AG04449 (cell line): ENCODE data around the gene FBXO3.
A peak's percentile ranks its signal among the peaks of the same experiment; 100 is the strongest.
"Not testable (repeated sequence)": the region's sequence is repeated elsewhere in the genome, so short reads cannot be mapped to it uniquely, and the experiment has no call there.

Experiments used
- CTCF ChIA-PET: fragments of 350-600 bp; formaldehyde crosslinking; extraction: SDS; loops from one replicate; lab custom pipeline; 2021; ENCODE audit warnings: antibody characterized with exemption; lab: Yijun Ruan, JAX
- POLR2A ChIA-PET: fragments of 400-600, 350-600 bp; formaldehyde crosslinking; extraction: SDS; loops from one replicate; lab custom pipeline; 2020; ENCODE audit warnings: antibody characterized with exemption, inconsistent platforms; lab: Yijun Ruan, JAX
- DNase-seq: peaks from one replicate; pipeline ENCODE4 v3.0.0-alpha.2; 2010; ENCODE audit warnings: low read depth, low spot score
- H3K4me3 ChIP-seq: 2 replicates; pipeline ENCODE4 v1.5.1; 2011; ENCODE audit warnings: low read depth, mild to moderate bottlenecking, control low read depth, low read length
- CTCF ChIP-seq: IDR thresholded peaks from one replicate; pipeline ENCODE4 v1.5.1; 2011; ENCODE audit warnings: mild to moderate bottlenecking, moderate library complexity, low read length, control low read depth, inconsistent platforms; ENCODE audit not compliant: insufficient read depth; ENCODE audit errors: missing control alignments

FBXO3 gene

DNA sequence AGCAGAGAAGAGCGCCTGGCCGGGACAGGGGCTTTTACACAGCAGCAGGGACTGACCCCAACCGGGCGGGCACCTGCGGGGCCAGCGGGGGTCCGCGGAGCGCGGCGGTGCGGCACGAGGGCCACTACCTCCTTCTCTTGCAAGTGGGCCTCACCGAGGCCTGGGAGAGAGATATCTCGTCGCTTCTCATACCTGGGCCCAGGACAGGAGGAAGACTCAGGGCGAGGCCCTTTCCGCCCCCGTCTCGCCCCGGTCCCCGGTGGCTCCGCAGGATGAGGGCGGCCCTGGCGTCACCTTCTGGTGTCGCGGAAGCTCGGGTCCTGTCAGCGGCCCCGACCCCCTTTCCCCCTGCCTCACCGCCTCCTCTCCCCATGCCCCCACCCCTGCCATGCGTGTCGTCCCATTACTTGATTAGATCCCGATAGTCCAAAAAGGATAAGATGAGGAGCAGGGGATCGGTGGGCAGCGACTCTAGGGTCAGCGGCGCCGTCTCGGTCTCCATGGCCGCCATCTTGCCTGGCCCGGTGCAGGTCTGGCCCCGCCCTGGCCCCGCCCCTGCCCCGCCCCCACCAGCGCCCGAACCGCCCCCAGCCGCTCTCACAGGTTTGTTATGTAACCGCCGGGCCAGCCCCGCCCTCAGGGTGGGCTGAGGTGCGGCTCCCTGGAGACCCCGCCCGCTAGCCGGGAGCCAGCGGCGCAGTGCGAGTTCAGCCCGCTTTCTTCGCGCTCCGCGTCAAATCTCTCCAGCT, at the start of gene FBXO3:
FBXO3 (minus strand) TSS at position 534 of the 749 bp plus-strand sequence; CDS start at position 511, 23 bp downstream.
- DNase-seq, result no peak
- peak within 1 kb of the TSS; percentile 85 for H3K4me3 ChIP-seq
- no peak for TF ChIP-seq CTCF
- POLR2A ChIA-PET, result interaction anchor here (0.6 to 1.2 kb wide), 3 partner anchors 21 to 39 kb away, joined by 3 to 6 read pairs (median 4); no protein-coding TSS in a partner anchor
- CTCF ChIA-PET, result interaction anchor here (0.9 to 12.5 kb wide), 4 partner anchors 11 to 84 kb away, joined by 4 to 116 read pairs (median 4); no protein-coding TSS in a partner anchor

DNA sequence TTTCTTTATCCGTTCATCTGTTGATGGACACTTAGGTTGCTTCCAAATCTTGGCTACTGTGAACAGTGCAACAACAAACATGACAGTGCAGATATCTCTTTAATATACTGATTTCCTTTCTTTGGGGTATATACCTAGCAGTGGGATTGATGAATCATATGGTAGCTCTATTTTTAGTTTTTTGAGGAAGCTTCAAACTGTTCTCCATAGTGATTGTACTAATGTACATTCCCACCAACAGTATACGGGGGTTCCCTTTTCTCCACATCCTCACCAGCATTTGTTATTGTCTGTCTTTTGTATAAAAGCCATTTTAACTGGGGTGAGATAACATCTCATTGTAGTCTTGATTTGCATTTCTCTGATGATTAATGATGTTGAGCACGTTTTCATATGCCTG, 48.7 kb upstream of the FBXO3 start:
- CTCF ChIA-PET, result interaction anchor here (1.5 to 21.9 kb wide), 2 partner anchors 15 to 20 kb away, joined by 3 to 408 read pairs; no protein-coding TSS in a partner anchor
- POLR2A ChIA-PET, H3K4me3 ChIP-seq, DNase-seq: not testable (repeated sequence)

GRCh38 chr11:33819278-33820035, 45.1 kb upstream of the FBXO3 start:
- no peak for TF ChIP-seq CTCF
- no peak overlapping the region for H3K4me3 ChIP-seq
- DNase-seq, result no peak
- POLR2A ChIA-PET, result no interaction called here
- CTCF ChIA-PET, result interaction anchor here (1.0 to 21.9 kb wide), 5 partner anchors 8 to 15 kb away, joined by 3 to 408 read pairs (median 6); no protein-coding TSS in a partner anchor

- CTCF ChIA-PET, result interaction anchor here (0.6 to 8.0 kb wide), 41 partner anchors 10 to 684 kb away, joined by 3 to 408 read pairs (median 4); partner anchors contain the start of genes FBXO3 and NAT10
These were observed 34.0 kb upstream of the FBXO3 start for GRCh38 chr11:33808228-33808828.

DNA sequence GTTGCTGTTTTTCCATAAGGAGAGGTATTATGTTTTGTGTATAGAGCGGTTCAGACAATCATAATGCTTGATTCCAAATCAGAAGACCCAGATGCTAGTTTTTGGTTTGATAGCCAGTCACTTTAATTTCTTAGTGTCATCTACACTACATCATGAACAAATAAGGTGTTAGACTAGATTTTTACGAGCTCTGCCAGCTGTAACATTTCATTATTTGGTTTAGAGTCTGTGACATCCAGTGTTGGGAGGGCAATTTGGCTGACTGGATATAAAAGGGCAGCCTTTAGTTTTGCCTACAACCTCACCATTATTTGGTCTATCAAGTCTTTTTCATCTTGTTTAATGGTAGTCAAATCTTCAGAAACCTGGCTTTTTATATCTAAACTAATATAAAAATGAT, 30.2 kb upstream of the FBXO3 start:
- no peak for DNase-seq
- TF ChIP-seq CTCF, result no peak
- POLR2A ChIA-PET, result no interaction called here
- H3K4me3 ChIP-seq, result no peak overlapping the region
- CTCF ChIA-PET, result interaction anchor here (0.5 to 8.0 kb wide), 7 partner anchors 11 to 192 kb away, joined by 3 to 408 read pairs (median 44); partner anchors contain the start of gene FBXO3

More at GRCh38 chr11:33808228-33808828, 34.0 kb upstream of the FBXO3 start:
- POLR2A ChIA-PET, result no interaction called here
- peak; percentile 87 for TF ChIP-seq CTCF
- H3K4me3 ChIP-seq, result no peak overlapping the region
- DNase-seq, result peak; percentile 26

GRCh38 chr11:33802194-33802950, 28.1 kb upstream of the FBXO3 start:
- peak; percentile 37 for DNase-seq
- no peak for TF ChIP-seq CTCF
- CTCF ChIA-PET, result interaction anchor here (1.0 to 2.3 kb wide), 9 partner anchors 8 to 169 kb away, joined by 3 to 11 read pairs (median 5); no protein-coding TSS in a partner anchor
- POLR2A ChIA-PET, result no interaction called here
- H3K4me3 ChIP-seq, result peak overlapping the region; percentile 55
